ENCODE results near the gene GATAD2A.

- no peak for TF ChIP-seq POLR2AphosphoS5 (IDR thresholded peaks at IDR 0.05)
- TF ChIP-seq CTCF (IDR thresholded peaks at IDR 0.05), result no peak
Observed at GRCh38 chr19:19545707-19546106, 140.2 kb downstream of the GATAD2A start.

All from prostate gland (tissue), 2 donors.